ENCODE measurements around the gene PVALB.

GRCh38 chr22:36816339-36816635, 548 bp downstream of the PVALB start:
- TF ChIP-seq CTCF (IDR thresholded peaks at IDR 0.05; ENCODE audit: extremely low read depth in 1 of 2, insufficient read depth in 1 of 2, low read depth in 1 of 2, low read length in 2 of 2) (no peak), MYC (IDR thresholded peaks at IDR 0.05; ENCODE audit: low read depth, low read length) (no peak), POLR2A (IDR thresholded peaks at IDR 0.05; ENCODE audit: low read depth, low read length) (no peak), POLR2AphosphoS5 (IDR thresholded peaks at IDR 0.05; ENCODE audit: insufficient read depth, low read depth, low read length) (no peak), EZH2 (IDR thresholded peaks at IDR 0.05; ENCODE audit: borderline replicate concordance, low read depth, low read length, severe bottlenecking) (no peak), MAX (IDR thresholded peaks at IDR 0.05; ENCODE audit: insufficient read depth, insufficient read length) (no peak), GATA2 (IDR thresholded peaks at IDR 0.05; ENCODE audit: insufficient read depth, insufficient read length, low read depth, low read length) (no peak), FOS (IDR thresholded peaks at IDR 0.05; ENCODE audit: borderline replicate concordance, insufficient read depth, low read length) (no peak)
